Measurements from ENCODE around the gene TOM1.

Gene TOM1

DNA sequence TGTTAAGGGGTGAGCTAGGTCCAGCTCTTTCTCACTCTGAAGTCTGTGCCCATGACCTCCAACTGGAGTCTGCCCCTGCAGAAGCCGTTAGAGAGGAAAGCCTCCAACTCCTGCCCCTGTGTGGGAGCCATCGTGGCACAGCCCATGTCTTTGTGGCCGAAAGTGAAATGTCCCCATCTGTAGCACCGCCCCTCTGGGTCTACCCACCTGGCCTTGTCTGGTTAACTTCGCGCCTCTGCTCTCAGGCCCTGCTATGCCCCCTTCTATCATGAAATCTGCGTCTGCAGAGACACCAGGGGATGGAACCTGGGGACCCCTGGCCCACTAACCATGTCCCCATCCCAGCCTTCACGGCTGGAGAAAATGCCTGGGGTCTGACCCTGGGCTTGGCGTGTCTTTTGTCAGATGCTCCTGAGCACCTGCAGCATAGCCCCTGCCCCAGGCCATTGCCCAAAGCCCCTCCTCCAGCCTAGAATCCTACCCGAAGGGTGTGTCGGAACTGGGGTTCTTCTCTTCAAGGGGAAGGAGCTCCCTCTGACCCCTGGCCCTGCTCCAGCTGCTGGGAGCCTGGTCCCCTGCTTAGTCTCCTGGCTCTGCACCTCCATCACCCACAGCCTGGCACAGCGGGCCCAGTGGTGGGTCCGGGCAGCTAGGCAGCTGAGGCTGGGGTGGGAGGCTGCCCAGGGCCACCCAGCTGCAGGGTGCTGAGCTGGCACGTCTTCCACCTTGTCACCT is 45.4 kb downstream of the TOM1 start:
- TF ChIP-seq TAF1 (IDR thresholded peaks at IDR 0.05; ENCODE audit: borderline replicate concordance, insufficient read depth, low read length), result no peak
- no peak for TF ChIP-seq REST (IDR thresholded peaks at IDR 0.05; ENCODE audit: insufficient read depth in 1 of 2, low read depth in 2 of 2, low read length in 2 of 2)
- no peak for TF ChIP-seq POLR2AphosphoS5 (IDR thresholded peaks at IDR 0.05; ENCODE audit: low read depth, low read length)
- no peak for TF ChIP-seq FOXP2 (optimal IDR thresholded peaks at IDR 0.05; ENCODE audit: borderline replicate concordance, extremely low read depth, extremely low read length, insufficient read depth)
- no peak for TF ChIP-seq SIN3A (IDR thresholded peaks at IDR 0.05; ENCODE audit: borderline replicate concordance, insufficient read depth, low read length)

DNA sequence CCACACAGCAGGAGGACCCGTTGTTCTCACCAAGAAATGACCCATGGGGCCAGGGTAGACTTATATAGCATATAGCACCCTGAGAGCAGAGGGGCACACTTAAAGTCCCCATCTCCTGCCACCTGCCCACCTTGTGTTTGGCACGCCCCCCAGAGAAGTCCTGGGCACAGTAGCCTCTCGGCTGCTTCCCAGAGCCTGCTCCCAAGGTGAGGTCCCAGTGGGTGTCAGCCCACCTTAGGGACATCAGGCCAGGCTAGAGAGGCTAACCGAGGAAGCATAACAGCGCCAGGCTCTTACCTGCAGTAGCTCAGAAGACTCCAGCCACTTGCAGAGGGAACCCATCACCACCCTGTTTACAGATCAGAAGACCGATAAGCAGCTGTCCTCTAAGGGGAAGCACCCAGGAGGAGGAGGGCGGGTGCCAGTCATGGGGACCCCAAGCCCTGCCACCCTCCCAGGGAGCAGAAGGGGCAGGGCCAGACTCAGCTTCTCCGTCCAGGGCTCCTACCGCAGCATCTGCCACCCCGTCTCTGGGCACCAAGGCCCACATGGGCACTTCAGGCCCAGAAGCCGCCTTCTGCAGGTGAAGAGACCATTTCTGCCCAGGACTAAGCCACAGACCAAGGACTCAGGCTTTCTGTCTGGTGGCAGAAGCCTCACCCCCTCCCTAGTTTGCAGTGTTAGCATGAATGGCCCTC is 46.3 kb downstream of the TOM1 start:
- TF ChIP-seq TAF1 (IDR thresholded peaks at IDR 0.05; ENCODE audit: borderline replicate concordance, insufficient read depth, low read length), result no peak
- TF ChIP-seq REST (IDR thresholded peaks at IDR 0.05; ENCODE audit: insufficient read depth in 1 of 2, low read depth in 2 of 2, low read length in 2 of 2), result no peak
- TF ChIP-seq POLR2AphosphoS5 (IDR thresholded peaks at IDR 0.05; ENCODE audit: low read depth, low read length), result no peak
- no peak for TF ChIP-seq FOXP2 (optimal IDR thresholded peaks at IDR 0.05; ENCODE audit: borderline replicate concordance, extremely low read depth, extremely low read length, insufficient read depth)
- TF ChIP-seq SIN3A (IDR thresholded peaks at IDR 0.05; ENCODE audit: borderline replicate concordance, insufficient read depth, low read length), result no peak

- TF ChIP-seq TAF1 (IDR thresholded peaks at IDR 0.05; ENCODE audit: borderline replicate concordance, insufficient read depth, low read length) (no peak), SIN3A (IDR thresholded peaks at IDR 0.05; ENCODE audit: borderline replicate concordance, insufficient read depth, low read length) (no peak), FOXP2 (optimal IDR thresholded peaks at IDR 0.05; ENCODE audit: borderline replicate concordance, extremely low read depth, extremely low read length, insufficient read depth) (no peak), REST (IDR thresholded peaks at IDR 0.05; ENCODE audit: insufficient read depth in 1 of 2, low read depth in 2 of 2, low read length in 2 of 2) (no peak), POLR2AphosphoS5 (IDR thresholded peaks at IDR 0.05; ENCODE audit: low read depth, low read length) (no peak)
Observed at GRCh38 chr22:35346596-35347220, 47.0 kb downstream of the TOM1 start.

- no peak for TF ChIP-seq POLR2AphosphoS5 (IDR thresholded peaks at IDR 0.05; ENCODE audit: low read depth, low read length)
- no peak for TF ChIP-seq REST (IDR thresholded peaks at IDR 0.05; ENCODE audit: insufficient read depth in 1 of 2, low read depth in 2 of 2, low read length in 2 of 2)
- TF ChIP-seq TAF1 (IDR thresholded peaks at IDR 0.05; ENCODE audit: borderline replicate concordance, insufficient read depth, low read length), result no peak
- TF ChIP-seq SIN3A (IDR thresholded peaks at IDR 0.05; ENCODE audit: borderline replicate concordance, insufficient read depth, low read length), result no peak
- TF ChIP-seq FOXP2 (optimal IDR thresholded peaks at IDR 0.05; ENCODE audit: borderline replicate concordance, extremely low read depth, extremely low read length, insufficient read depth), result no peak
Observed at GRCh38 chr22:35347462-35347861, 47.8 kb downstream of the TOM1 start.

Data from PFSK-1 (cell line).